ENCODE measurements around the gene TM9SF3.

DNA sequence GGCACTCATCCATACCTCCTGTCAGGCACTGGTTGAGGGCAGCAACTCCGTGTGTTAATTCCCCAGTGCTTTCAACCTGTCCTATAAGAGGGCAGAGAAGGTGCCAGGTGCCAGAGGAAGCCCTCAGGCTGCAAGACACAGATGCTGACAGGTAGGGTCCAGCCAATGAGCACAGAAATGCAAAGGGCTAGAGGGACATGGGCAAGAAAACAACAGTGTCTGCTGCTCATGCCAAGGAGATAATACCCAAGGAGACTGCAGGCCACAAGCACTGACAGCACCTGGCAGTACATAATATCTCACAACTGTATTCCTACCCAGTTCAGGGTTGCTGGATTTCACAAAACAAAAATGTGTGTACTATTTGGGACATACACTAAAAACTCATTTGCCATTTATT lies 38.4 kb upstream of the TM9SF3 start:
- TF ChIP-seq CTCF (IDR thresholded peaks at IDR 0.05) (no peak), POLR2A (IDR thresholded peaks at IDR 0.05) (no peak)

Data from body of pancreas (tissue), 4 donors.